ENCODE measurements around the gene SMPX.

DNA sequence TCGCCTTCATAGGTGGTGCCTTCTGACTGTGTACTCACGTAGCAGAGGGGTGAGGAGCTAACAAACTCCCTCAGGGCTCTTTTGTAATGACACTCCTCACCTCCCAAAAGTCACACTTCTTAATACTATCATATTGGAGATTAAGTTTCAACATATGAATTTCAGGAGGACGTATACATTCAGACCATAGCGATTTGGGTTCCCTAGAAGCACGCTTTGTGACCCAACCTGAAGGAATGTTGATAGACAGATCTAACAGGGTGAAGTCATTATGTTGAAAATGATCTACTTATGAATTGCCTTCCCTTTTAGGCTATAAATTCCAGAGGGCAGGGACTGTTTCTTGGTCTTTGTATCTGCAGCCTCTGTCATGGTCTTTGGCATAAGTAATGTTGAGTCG, 96.6 kb downstream of the SMPX start:
- TF ChIP-seq, protein P1, sequence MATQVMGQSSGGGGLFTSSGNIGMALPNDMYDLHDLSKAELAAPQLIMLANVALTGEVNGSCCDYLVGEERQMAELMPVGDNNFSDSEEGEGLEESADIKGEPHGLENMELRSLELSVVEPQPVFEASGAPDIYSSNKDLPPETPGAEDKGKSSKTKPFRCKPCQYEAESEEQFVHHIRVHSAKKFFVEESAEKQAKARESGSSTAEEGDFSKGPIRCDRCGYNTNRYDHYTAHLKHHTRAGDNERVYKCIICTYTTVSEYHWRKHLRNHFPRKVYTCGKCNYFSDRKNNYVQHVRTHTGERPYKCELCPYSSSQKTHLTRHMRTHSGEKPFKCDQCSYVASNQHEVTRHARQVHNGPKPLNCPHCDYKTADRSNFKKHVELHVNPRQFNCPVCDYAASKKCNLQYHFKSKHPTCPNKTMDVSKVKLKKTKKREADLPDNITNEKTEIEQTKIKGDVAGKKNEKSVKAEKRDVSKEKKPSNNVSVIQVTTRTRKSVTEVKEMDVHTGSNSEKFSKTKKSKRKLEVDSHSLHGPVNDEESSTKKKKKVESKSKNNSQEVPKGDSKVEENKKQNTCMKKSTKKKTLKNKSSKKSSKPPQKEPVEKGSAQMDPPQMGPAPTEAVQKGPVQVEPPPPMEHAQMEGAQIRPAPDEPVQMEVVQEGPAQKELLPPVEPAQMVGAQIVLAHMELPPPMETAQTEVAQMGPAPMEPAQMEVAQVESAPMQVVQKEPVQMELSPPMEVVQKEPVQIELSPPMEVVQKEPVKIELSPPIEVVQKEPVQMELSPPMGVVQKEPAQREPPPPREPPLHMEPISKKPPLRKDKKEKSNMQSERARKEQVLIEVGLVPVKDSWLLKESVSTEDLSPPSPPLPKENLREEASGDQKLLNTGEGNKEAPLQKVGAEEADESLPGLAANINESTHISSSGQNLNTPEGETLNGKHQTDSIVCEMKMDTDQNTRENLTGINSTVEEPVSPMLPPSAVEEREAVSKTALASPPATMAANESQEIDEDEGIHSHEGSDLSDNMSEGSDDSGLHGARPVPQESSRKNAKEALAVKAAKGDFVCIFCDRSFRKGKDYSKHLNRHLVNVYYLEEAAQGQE (IDR thresholded peaks at IDR 0.05; ENCODE audit: unreplicated experiment), result no peak
- TF ChIP-seq, protein P2, sequence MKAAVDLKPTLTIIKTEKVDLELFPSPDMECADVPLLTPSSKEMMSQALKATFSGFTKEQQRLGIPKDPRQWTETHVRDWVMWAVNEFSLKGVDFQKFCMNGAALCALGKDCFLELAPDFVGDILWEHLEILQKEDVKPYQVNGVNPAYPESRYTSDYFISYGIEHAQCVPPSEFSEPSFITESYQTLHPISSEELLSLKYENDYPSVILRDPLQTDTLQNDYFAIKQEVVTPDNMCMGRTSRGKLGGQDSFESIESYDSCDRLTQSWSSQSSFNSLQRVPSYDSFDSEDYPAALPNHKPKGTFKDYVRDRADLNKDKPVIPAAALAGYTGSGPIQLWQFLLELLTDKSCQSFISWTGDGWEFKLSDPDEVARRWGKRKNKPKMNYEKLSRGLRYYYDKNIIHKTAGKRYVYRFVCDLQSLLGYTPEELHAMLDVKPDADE (IDR thresholded peaks at IDR 0.05), result no peak
- TF ChIP-seq EZH2phosphoT487 (IDR thresholded peaks at IDR 0.05; ENCODE audit: unreplicated experiment) (no peak), EZH2 (IDR thresholded peaks at IDR 0.05; ENCODE audit: low read depth, unreplicated experiment) (no peak), POLR2AphosphoS5 (IDR thresholded peaks at IDR 0.05; ENCODE audit: low read depth) (no peak), CREB1 (CRISPR knock-in tag; IDR thresholded peaks at IDR 0.05; ENCODE audit: low read depth) (no peak), NANOG (IDR thresholded peaks at IDR 0.05; ENCODE audit: borderline replicate concordance) (no peak), JUNB (IDR thresholded peaks at IDR 0.05; ENCODE audit: unreplicated experiment) (no peak), STAT1 (IDR thresholded peaks at IDR 0.05; ENCODE audit: unreplicated experiment) (no peak), ZNF331 (CRISPR knock-in tag; IDR thresholded peaks at IDR 0.05; ENCODE audit: low read depth) (no peak)
- TF ChIP-seq, protein P3, sequence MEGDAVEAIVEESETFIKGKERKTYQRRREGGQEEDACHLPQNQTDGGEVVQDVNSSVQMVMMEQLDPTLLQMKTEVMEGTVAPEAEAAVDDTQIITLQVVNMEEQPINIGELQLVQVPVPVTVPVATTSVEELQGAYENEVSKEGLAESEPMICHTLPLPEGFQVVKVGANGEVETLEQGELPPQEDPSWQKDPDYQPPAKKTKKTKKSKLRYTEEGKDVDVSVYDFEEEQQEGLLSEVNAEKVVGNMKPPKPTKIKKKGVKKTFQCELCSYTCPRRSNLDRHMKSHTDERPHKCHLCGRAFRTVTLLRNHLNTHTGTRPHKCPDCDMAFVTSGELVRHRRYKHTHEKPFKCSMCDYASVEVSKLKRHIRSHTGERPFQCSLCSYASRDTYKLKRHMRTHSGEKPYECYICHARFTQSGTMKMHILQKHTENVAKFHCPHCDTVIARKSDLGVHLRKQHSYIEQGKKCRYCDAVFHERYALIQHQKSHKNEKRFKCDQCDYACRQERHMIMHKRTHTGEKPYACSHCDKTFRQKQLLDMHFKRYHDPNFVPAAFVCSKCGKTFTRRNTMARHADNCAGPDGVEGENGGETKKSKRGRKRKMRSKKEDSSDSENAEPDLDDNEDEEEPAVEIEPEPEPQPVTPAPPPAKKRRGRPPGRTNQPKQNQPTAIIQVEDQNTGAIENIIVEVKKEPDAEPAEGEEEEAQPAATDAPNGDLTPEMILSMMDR (conservative IDR thresholded peaks at IDR 0.05; ENCODE audit: low read depth in 2 of 2), result no peak
- TF ChIP-seq, protein P4, sequence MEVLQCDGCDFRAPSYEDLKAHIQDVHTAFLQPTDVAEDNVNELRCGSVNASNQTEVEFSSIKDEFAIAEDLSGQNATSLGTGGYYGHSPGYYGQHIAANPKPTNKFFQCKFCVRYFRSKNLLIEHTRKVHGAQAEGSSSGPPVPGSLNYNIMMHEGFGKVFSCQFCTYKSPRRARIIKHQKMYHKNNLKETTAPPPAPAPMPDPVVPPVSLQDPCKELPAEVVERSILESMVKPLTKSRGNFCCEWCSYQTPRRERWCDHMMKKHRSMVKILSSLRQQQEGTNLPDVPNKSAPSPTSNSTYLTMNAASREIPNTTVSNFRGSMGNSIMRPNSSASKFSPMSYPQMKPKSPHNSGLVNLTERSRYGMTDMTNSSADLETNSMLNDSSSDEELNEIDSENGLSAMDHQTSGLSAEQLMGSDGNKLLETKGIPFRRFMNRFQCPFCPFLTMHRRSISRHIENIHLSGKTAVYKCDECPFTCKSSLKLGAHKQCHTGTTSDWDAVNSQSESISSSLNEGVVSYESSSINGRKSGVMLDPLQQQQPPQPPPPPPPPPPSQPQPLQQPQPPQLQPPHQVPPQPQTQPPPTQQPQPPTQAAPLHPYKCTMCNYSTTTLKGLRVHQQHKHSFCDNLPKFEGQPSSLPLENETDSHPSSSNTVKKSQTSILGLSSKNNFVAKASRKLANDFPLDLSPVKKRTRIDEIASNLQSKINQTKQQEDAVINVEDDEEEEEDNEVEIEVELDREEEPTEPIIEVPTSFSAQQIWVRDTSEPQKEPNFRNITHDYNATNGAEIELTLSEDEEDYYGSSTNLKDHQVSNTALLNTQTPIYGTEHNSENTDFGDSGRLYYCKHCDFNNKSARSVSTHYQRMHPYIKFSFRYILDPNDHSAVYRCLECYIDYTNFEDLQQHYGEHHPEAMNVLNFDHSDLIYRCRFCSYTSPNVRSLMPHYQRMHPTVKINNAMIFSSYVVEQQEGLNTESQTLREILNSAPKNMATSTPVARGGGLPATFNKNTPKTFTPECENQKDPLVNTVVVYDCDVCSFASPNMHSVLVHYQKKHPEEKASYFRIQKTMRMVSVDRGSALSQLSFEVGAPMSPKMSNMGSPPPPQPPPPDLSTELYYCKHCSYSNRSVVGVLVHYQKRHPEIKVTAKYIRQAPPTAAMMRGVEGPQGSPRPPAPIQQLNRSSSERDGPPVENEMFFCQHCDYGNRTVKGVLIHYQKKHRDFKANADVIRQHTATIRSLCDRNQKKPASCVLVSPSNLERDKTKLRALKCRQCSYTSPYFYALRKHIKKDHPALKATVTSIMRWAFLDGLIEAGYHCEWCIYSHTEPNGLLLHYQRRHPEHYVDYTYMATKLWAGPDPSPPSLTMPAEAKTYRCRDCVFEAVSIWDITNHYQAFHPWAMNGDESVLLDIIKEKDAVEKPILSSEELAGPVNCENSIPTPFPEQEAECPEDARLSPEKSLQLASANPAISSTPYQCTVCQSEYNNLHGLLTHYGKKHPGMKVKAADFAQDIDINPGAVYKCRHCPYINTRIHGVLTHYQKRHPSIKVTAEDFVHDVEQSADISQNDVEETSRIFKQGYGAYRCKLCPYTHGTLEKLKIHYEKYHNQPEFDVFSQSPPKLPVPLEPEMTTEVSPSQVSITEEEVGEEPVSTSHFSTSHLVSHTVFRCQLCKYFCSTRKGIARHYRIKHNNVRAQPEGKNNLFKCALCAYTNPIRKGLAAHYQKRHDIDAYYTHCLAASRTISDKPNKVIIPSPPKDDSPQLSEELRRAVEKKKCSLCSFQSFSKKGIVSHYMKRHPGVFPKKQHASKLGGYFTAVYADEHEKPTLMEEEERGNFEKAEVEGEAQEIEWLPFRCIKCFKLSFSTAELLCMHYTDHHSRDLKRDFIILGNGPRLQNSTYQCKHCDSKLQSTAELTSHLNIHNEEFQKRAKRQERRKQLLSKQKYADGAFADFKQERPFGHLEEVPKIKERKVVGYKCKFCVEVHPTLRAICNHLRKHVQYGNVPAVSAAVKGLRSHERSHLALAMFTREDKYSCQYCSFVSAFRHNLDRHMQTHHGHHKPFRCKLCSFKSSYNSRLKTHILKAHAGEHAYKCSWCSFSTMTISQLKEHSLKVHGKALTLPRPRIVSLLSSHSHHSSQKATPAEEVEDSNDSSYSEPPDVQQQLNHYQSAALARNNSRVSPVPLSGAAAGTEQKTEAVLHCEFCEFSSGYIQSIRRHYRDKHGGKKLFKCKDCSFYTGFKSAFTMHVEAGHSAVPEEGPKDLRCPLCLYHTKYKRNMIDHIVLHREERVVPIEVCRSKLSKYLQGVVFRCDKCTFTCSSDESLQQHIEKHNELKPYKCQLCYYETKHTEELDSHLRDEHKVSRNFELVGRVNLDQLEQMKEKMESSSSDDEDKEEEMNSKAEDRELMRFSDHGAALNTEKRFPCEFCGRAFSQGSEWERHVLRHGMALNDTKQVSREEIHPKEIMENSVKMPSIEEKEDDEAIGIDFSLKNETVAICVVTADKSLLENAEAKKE (CRISPR knock-in tag; IDR thresholded peaks at IDR 0.05), result no peak
